Myocyte (in vitro differentiated cells): ENCODE data around the gene DERL2. TPM values are rescaled to one million over a fixed set of nuclear protein-coding genes. Genes with fewer than 3 reads are reported as not detected.
A peak's percentile ranks its signal among the peaks of the same experiment; 100 is the strongest.

Experiments
- DNase-seq: peaks from one replicate; pipeline ENCODE4 v3.0.0-alpha.2; 2012; ENCODE audit warnings: low read depth
- polyA plus RNA-seq: library from polyadenylated mRNA; unstranded; fragments of >200 nt; gene quantifications from one replicate; pipeline ENCODE4 v1.2.1, GENCODE V29; 2012; ENCODE audit warnings: missing spikeins
- total RNA-seq: library from RNA; depleted of rRNA; stranded (reverse); fragments of >200 nt; gene quantifications from 2 replicates; pipeline ENCODE4 v1.2.3, GENCODE V29; 2014

Gene DERL2
- total RNA-seq, result 59.1 and 68.0 TPM in 2 replicates
- 76.7 TPM for polyA plus RNA-seq

GRCh38 chr17:5485270-5486205 is at the start of gene DERL2:
Gene DERL2 (minus strand): TSS chr17:5486178. CDS start chr17:5486161, 17 bp downstream.
- peak; percentile 20 for DNase-seq

GRCh38 chr17:5535436-5535835 is 49.5 kb upstream of the DERL2 start:
- DNase-seq, result no peak

- no peak for DNase-seq
Measured at GRCh38 chr17:5533486-5534315, 47.7 kb upstream of the DERL2 start.

- no peak for DNase-seq
Measured at GRCh38 chr17:5532581-5532980, 46.6 kb upstream of the DERL2 start.

- DNase-seq, result no peak
Measured at GRCh38 chr17:5531085-5531418, 45.1 kb upstream of the DERL2 start.

- DNase-seq, result no peak
Measured at GRCh38 chr17:5530265-5531084, 44.5 kb upstream of the DERL2 start.

- DNase-seq, result peak; percentile 68
Measured at GRCh38 chr17:5527601-5528250, 41.7 kb upstream of the DERL2 start.

GRCh38 chr17:5526821-5527598 is 41.0 kb upstream of the DERL2 start:
- DNase-seq, result peak; percentile 100

GRCh38 chr17:5523249-5523648 is 37.3 kb upstream of the DERL2 start:
- no peak for DNase-seq

- no peak for DNase-seq
Measured at GRCh38 chr17:5522476-5522875, 36.5 kb upstream of the DERL2 start.

- peak; percentile 93 for DNase-seq
Measured at GRCh38 chr17:5516060-5516792, 30.2 kb upstream of the DERL2 start.

- DNase-seq, result no peak
Measured at GRCh38 chr17:5514976-5515375, 29.0 kb upstream of the DERL2 start.

- DNase-seq, result no peak
Measured at GRCh38 chr17:5513628-5514027, 27.6 kb upstream of the DERL2 start.

- peak; percentile 31 for DNase-seq
Measured at GRCh38 chr17:5511401-5512225, 25.6 kb upstream of the DERL2 start.

- DNase-seq, result no peak
Measured at GRCh38 chr17:5510771-5511170, 24.8 kb upstream of the DERL2 start.

- no peak for DNase-seq
Measured at GRCh38 chr17:5509482-5509881, 23.5 kb upstream of the DERL2 start.

- DNase-seq, result no peak
Measured at GRCh38 chr17:5508810-5509209, 22.8 kb upstream of the DERL2 start.

GRCh38 chr17:5506307-5506706 is 20.3 kb upstream of the DERL2 start:
- DNase-seq, result no peak
